ENCODE measurements around the gene CNGA3.

GRCh38 chr2:98394595-98395153, 48.4 kb downstream of the CNGA3 start:
- no peak for TF ChIP-seq EZH2 (IDR thresholded peaks at IDR 0.05)
- TF ChIP-seq POLR2AphosphoS5 (IDR thresholded peaks at IDR 0.05; ENCODE audit: borderline replicate concordance, low read depth, low read length), result no peak
- no peak for TF ChIP-seq FOXP2 (optimal IDR thresholded peaks at IDR 0.05; ENCODE audit: control extremely low read depth, extremely low read length, insufficient read depth)
